ENCODE results near the gene STAT3.

The STAT3 gene

GRCh38 chr17:42287977-42288802, 100.1 kb downstream of the STAT3 start, which contains the start of gene STAT5A:
Gene STAT5A, plus strand, starts transcription at chr17:42288498. Its CDS starts 914 bp downstream, at chr17:42289412.
- DNase-seq (ENCODE audit: low spot score) = peak; percentile 91
- TF ChIP-seq, protein P1, sequence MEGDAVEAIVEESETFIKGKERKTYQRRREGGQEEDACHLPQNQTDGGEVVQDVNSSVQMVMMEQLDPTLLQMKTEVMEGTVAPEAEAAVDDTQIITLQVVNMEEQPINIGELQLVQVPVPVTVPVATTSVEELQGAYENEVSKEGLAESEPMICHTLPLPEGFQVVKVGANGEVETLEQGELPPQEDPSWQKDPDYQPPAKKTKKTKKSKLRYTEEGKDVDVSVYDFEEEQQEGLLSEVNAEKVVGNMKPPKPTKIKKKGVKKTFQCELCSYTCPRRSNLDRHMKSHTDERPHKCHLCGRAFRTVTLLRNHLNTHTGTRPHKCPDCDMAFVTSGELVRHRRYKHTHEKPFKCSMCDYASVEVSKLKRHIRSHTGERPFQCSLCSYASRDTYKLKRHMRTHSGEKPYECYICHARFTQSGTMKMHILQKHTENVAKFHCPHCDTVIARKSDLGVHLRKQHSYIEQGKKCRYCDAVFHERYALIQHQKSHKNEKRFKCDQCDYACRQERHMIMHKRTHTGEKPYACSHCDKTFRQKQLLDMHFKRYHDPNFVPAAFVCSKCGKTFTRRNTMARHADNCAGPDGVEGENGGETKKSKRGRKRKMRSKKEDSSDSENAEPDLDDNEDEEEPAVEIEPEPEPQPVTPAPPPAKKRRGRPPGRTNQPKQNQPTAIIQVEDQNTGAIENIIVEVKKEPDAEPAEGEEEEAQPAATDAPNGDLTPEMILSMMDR (IDR thresholded peaks at IDR 0.05; ENCODE audit: borderline replicate concordance, control extremely low read depth, extremely low read depth, insufficient read depth, missing control alignments) = no peak
- in situ Hi-C loops (cut with MboI; ENCODE audit: low sequenced_read_pairs, unreplicated experiment) = no loop called here

GRCh38 chr17:42287305-42287976, 100.8 kb downstream of the STAT3 start:
- DNase-seq (ENCODE audit: low spot score) = peak; percentile 76
- in situ Hi-C loops (cut with MboI; ENCODE audit: low sequenced_read_pairs, unreplicated experiment) = no loop called here
- TF ChIP-seq, protein P1 (IDR thresholded peaks at IDR 0.05; ENCODE audit: borderline replicate concordance, control extremely low read depth, extremely low read depth, insufficient read depth, missing control alignments) = no peak

GRCh38 chr17:42286411-42287221, 101.6 kb downstream of the STAT3 start:
- TF ChIP-seq, protein P1 (IDR thresholded peaks at IDR 0.05; ENCODE audit: borderline replicate concordance, control extremely low read depth, extremely low read depth, insufficient read depth, missing control alignments) = no peak
- in situ Hi-C loops (cut with MboI; ENCODE audit: low sequenced_read_pairs, unreplicated experiment) = no loop called here
- no peak for DNase-seq (ENCODE audit: low spot score)

DNA sequence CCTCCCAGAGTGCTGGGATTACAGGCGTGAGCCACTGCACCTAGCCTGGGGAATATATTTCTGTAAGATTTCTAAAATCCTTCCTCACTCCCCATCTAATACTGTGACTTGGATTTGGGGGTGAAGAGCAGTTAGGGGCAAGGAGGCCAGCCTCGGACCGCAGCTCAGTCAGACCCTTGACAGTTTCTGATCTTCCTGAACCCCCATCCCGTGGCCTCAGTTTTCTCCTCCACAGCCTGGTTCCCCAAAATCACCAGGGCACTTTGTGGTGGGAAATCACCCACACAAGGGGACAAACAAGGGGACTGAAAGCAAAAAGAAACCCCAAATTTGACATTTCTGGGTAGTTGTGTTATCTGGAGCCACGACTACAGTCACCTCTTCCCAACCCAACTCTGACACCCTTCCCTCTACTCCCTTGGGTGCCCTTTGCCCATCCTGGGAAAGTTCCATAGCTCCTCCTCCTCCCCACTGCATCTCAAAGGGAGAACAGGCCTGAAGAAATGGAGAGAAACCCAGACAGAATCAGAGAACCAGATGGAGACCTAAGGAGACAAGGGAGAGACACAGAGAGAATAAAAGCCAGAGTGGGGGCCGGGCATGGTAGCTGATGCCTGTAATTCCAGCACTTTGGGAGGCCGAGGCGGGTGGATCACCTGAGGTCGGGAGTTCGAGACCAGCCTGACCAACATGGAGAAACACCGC, 102.7 kb downstream of the STAT3 start:
- TF ChIP-seq, protein P1 (IDR thresholded peaks at IDR 0.05; ENCODE audit: borderline replicate concordance, control extremely low read depth, extremely low read depth, insufficient read depth, missing control alignments) = no peak
- DNase-seq (ENCODE audit: low spot score) = no peak
- in situ Hi-C loops (cut with MboI; ENCODE audit: low sequenced_read_pairs, unreplicated experiment) = no loop called here

GRCh38 chr17:42284566-42284965, 103.7 kb downstream of the STAT3 start:
- DNase-seq (ENCODE audit: low spot score) = no peak
- TF ChIP-seq, protein P1 (IDR thresholded peaks at IDR 0.05; ENCODE audit: borderline replicate concordance, control extremely low read depth, extremely low read depth, insufficient read depth, missing control alignments) = no peak
- in situ Hi-C loops (cut with MboI; ENCODE audit: low sequenced_read_pairs, unreplicated experiment) = no loop called here

- no peak for DNase-seq (ENCODE audit: low spot score)
- in situ Hi-C loops (cut with MboI; ENCODE audit: low sequenced_read_pairs, unreplicated experiment) = no loop called here
- TF ChIP-seq, protein P1 (IDR thresholded peaks at IDR 0.05; ENCODE audit: borderline replicate concordance, control extremely low read depth, extremely low read depth, insufficient read depth, missing control alignments) = no peak
Observed at GRCh38 chr17:42284024-42284369, 104.2 kb downstream of the STAT3 start.
